ENCODE data around the gene F2RL1.

DNA sequence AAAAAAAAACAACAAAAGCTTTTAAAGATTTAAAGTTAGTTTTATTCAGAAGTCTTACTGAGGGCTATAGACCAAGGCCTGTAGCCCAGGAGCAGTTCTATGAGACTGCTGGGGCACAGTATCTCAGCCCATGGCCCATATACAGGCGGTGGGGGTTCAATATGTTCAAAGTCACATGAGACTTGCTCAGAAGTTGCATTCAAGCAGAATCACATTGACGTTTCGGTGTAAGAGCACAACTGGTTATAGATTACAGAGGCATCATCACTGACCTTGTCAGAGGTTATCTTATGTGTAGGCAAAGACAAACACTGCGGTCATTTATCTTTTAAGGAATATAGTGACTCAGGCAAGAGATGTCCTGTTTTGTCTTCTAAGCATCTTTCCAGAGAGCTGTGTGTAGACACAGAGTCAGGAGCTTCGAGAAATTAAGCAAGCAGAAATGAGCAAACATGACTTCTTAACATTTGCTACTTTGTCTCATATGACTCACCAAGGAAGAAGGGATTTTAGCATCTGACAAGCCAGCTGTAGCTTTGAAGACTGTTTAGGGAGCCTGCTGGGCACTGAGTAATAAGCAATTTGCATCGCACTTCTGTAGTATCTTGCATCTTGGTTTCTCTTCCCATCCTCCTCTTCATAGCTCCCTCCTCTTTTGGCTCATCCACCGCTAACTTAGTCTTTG lies 12.9 kb upstream of the F2RL1 start:
- no peak; the same call in 1 of the 2 replicates for TF ChIP-seq POLR2AphosphoS5 (IDR thresholded peaks at IDR 0.05; ENCODE audit: low read depth, low read length)
- no peak for TF ChIP-seq TAF1 (IDR thresholded peaks at IDR 0.05; ENCODE audit: borderline replicate concordance, insufficient read depth, low read length)
- TF ChIP-seq SIN3A (IDR thresholded peaks at IDR 0.05; ENCODE audit: borderline replicate concordance, insufficient read depth, low read length) = no peak
- TF ChIP-seq, protein P1, sequence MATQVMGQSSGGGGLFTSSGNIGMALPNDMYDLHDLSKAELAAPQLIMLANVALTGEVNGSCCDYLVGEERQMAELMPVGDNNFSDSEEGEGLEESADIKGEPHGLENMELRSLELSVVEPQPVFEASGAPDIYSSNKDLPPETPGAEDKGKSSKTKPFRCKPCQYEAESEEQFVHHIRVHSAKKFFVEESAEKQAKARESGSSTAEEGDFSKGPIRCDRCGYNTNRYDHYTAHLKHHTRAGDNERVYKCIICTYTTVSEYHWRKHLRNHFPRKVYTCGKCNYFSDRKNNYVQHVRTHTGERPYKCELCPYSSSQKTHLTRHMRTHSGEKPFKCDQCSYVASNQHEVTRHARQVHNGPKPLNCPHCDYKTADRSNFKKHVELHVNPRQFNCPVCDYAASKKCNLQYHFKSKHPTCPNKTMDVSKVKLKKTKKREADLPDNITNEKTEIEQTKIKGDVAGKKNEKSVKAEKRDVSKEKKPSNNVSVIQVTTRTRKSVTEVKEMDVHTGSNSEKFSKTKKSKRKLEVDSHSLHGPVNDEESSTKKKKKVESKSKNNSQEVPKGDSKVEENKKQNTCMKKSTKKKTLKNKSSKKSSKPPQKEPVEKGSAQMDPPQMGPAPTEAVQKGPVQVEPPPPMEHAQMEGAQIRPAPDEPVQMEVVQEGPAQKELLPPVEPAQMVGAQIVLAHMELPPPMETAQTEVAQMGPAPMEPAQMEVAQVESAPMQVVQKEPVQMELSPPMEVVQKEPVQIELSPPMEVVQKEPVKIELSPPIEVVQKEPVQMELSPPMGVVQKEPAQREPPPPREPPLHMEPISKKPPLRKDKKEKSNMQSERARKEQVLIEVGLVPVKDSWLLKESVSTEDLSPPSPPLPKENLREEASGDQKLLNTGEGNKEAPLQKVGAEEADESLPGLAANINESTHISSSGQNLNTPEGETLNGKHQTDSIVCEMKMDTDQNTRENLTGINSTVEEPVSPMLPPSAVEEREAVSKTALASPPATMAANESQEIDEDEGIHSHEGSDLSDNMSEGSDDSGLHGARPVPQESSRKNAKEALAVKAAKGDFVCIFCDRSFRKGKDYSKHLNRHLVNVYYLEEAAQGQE (IDR thresholded peaks at IDR 0.05; ENCODE audit: insufficient read depth in 1 of 2, low read depth in 2 of 2, low read length in 2 of 2) = no peak
- no peak for TF ChIP-seq FOXP2 (optimal IDR thresholded peaks at IDR 0.05; ENCODE audit: borderline replicate concordance, extremely low read depth, extremely low read length, insufficient read depth)
